Right kidney (tissue), 9 donors: Measurements from ENCODE around the gene GRIK3.
"Not testable (repeated sequence)": the region's sequence is repeated elsewhere in the genome, so short reads cannot be mapped to it uniquely, and the experiment has no call there.

Experiments
- DNase-seq: peaks from one replicate; pipeline ENCODE4 v3.0.0-alpha.2; 2016
- long read RNA-seq, 8 donors: transcript quantifications; one replicate each; lab custom pipeline, GENCODE V29; 2026

Gene GRIK3
- long read RNA-seq, donor 1, result 0 reads
- long read RNA-seq, donor 2, result 0 reads
- long read RNA-seq, donor 3, result 0 reads
- long read RNA-seq, donor 4, result 0 reads
- long read RNA-seq, donor 5, result 0 reads
- long read RNA-seq, donor 6, result 0 reads
- long read RNA-seq, donor 7, result 0 reads
- long read RNA-seq, donor 8, result 0 reads

- DNase-seq, result peak; percentile 67
These were observed at the start of gene GRIK3 for GRCh38 chr1:37034121-37035013. Gene GRIK3, minus strand, starts transcription at chr1:37034515. Its CDS starts 407 bp downstream, at chr1:37034108.

GRCh38 chr1:37084013-37084412 is 49.7 kb upstream of the GRIK3 start:
- no peak for DNase-seq

DNA sequence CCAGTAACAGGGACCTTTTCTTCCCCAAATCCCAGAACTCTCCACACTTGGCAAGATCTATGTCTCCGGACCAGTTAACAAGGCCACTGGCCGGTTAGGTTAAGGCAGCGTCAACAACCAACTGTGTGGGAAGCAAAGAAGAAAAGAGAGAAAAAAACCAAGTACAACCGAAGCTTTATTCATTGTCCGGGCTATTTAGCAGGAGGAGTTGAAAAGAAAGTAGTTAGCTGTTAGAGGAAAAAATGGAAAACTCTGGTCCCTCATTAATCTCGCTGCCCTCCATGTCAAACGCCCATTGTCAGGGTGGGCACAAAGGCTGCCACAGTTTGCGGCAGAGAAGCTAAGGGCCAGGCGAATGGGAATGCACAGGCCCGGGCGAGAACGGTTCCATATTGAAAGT is 49.3 kb upstream of the GRIK3 start:
- no peak for DNase-seq

DNA sequence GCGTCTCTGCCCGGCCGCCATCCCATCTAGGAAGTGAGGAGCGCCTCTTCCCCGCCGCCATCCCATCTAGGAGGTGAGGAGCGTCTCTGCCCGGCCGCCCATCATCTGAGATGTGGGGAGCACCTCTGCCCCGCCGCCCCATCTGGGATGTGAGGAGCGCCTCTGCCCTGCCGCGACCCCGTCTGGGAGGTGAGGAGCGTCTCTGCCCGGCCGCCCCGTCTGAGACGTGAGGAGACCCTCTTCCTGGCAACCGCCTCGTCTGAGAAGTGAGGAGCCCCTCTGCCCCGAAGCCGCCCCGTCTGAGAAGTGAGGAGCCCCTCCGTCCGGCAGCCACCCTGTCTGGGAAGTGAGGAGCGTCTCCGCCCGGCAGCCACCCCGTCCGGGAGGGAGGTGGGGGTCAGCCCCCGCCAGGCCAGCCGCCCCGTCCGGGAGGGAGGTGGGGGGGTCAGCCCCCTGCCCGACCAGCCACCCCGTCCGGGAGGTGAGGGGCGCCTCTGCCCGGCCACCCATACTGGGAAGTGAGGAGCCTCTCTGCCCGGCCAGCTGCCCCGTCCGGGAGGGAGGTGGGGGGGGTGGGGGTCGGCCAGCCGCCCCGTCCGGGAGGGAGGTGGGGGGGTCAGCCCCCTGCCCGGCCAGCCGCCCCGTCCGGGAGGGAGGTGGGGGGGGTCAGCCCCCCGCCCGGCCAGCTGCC is 46.1 kb upstream of the GRIK3 start:
- DNase-seq, result not testable (repeated sequence)

GRCh38 chr1:37078866-37079265 is 44.6 kb upstream of the GRIK3 start:
- no peak for DNase-seq

DNA sequence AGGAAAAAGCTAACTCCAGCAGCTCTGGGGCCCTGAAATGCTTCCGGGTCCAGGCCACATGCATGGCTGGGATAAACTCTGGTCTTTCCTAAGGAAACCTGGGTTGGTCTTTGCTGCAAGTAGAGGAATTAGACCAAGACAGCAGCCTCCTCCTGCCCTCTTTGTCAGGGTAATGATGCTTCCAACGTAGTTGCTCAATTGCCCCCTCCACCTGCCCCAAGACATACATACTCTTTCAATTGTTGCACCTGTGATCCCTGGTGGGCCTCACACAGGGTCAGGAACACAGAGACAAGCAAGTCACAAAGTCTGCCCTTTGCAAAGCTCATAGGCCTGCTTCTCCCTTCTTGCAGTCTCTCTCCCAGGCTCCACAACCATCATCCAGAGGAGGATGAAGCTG is 41.9 kb upstream of the GRIK3 start:
- DNase-seq, result no peak

GRCh38 chr1:37073854-37074379 is 39.6 kb upstream of the GRIK3 start:
- no peak for DNase-seq

GRCh38 chr1:37073152-37073853 is 39.0 kb upstream of the GRIK3 start:
- DNase-seq, result no peak

DNA sequence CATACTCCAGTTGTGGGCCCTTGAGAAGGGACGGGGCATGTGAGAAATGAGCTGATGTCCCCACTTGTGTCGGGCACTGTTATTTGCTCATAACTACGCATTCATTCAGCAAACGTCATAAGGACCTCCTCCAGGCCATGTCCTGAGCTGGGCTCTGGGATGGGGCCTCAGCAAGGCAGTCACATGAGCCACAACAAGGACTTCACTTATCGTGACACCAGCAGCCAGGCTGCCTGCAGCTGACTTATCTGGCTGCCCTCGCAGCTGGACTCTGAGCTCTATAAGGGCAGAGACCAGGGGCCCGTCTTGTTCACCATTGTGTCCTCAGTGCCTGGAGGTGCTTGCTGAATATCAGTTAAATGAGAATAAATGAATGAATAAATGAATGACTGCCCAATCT is 37.5 kb upstream of the GRIK3 start:
- no peak for DNase-seq

DNA sequence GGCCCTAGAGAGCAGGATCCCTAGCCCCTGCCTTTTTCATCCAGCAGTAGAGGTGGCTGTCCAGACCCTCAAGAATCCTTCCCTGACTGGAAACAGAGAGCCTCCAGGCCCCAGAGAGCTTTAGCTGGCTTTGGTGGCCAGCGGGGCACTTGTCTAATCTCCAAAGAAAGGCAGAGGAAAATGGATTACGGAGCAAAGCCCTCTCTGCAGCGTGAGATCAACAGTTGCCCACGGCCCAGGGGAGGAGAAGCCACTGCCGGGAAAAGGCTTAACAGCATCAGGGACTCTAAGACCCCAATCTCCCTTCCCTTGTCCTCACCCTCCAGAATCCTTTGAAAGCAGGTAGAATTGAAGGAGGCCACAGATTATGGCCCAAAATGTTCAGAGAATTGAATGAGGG is 35.8 kb upstream of the GRIK3 start:
- no peak for DNase-seq

GRCh38 chr1:37069406-37069805 is 35.1 kb upstream of the GRIK3 start:
- DNase-seq, result no peak

- no peak for DNase-seq
These were observed 34.6 kb upstream of the GRIK3 start for GRCh38 chr1:37068897-37069296.

GRCh38 chr1:37068260-37068659 is 33.9 kb upstream of the GRIK3 start:
- DNase-seq, result no peak

DNA sequence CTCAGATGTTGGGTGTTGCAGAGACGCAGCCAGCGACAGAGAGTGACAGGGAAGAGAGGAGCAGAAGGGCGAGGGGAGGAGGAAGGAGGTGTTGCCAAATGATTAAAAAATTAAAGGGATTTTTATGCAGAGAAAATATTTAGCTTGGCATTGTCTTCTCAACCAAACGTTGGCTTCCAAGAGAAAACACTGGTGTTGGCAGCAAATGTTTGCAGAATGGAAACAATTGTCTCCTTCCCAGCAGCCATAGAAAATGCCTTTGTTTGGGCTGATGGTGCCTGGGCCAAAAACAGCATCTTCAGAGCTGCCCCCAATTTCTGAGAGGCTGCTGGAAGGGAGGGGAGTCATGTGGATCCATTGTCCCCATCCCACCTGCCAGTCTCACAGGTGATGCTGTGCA is 29.7 kb upstream of the GRIK3 start:
- DNase-seq, result no peak

GRCh38 chr1:37059346-37059745 is 25.0 kb upstream of the GRIK3 start:
- DNase-seq, result no peak

DNA sequence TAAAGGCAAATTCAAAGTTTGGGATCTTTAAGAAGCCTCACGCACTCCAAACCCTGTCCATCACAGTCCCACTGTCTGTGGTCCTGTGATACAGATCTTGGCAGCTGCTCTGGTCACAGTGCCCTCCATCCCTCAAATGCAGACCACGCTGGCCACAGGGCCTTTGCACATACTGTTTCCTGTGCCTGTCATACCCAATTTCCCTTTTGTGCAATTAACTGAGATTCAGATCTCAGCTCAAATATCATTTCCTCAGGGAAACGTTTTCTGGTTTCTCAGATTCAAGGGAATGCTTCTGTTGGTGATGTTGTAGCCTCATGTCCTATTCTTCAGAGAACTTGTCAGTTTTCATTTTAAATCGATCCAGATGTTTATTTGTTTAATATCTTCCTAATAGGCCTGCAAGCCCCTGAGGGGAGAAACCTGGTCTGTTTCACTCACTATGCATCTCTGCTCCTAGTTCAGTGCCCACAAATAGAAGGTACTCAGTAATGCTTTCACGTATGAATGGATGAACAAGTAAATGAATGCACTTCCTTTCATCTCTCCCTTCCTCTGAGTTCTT is 24.2 kb upstream of the GRIK3 start:
- DNase-seq, result no peak

GRCh38 chr1:37056325-37056724 is 22.0 kb upstream of the GRIK3 start:
- DNase-seq, result no peak

- DNase-seq, result no peak
These were observed 21.3 kb upstream of the GRIK3 start for GRCh38 chr1:37055631-37056030.

DNA sequence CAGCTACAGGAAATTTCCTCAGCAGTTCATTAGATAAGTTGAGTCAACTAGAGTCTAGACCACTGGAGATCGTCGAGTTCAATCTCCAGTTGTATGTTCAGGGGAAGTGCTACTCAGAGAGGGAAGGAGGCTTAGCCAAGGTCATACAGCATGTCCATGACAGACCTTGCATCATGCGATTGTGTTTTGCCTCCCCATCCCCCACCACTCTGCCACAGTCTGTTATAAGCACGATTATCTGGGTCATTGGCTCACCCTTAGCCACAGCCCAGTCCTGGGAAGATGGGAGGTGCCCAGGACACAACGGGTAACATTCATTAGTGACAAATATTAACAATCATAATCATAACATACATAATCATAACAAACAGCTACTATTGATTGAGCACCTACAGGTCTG is 18.9 kb upstream of the GRIK3 start:
- DNase-seq, result no peak

- no peak for DNase-seq
These were observed 17.8 kb upstream of the GRIK3 start for GRCh38 chr1:37052120-37052519.

- DNase-seq, result no peak
These were observed 17.0 kb upstream of the GRIK3 start for GRCh38 chr1:37051346-37051745.

DNA sequence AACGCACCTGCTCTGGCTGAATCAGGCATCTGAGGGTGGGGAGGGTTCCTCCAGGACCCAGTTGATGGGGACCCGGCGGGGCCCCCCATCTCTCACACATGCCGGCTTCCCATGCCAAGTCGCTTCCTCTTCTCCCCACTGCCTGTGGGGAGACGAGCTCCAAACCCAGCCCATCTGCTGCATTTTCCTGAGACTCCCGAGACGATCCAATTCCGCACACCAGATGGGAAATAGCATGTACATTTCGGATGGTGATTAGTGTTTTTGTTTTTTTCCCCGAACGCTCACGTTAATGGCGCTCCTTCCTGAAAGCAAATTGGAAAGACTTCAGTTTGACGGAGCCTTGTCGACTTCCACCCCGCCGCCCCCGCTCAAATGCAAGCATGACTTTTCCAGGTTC is 13.2 kb upstream of the GRIK3 start:
- DNase-seq, result no peak
